ENCODE measurements around the gene ACP7. TPM values are rescaled to one million over a fixed set of nuclear protein-coding genes. Genes with fewer than 3 reads are reported as not detected.

The ACP7 gene
- total RNA-seq, 4 donors from 2014 or later = not detected

GRCh38 chr19:39155114-39155700 lies 71.0 kb downstream of the ACP7 start:
- Histone ChIP-seq H3K4me1 (peaks cover 0 to 48% (median 0%) of the 10 kb centered on the region in 4 donors), H3K36me3 (no peaks in the 10 kb centered on the region), H3K9me3 (no peaks in the 10 kb centered on the region), H3K27me3 (no peaks in the 10 kb centered on the region), H3K4me3 (no peak overlapping the region), H3K27ac (no peak overlapping the region)
- no peak for DNase-seq
- no peak for TF ChIP-seq POLR2A (IDR thresholded peaks at IDR 0.05)
- no peak for TF ChIP-seq CTCF (IDR thresholded peaks at IDR 0.05)

- TF ChIP-seq CTCF (IDR thresholded peaks at IDR 0.05) (no peak), POLR2A (IDR thresholded peaks at IDR 0.05) (no peak)
- no peaks in the 10 kb centered on the region for H3K36me3 ChIP-seq
- no peak overlapping the region for H3K4me3 ChIP-seq
Measured at GRCh38 chr19:39155741-39156140, 71.6 kb downstream of the ACP7 start.

GRCh38 chr19:39156326-39157230 lies 72.4 kb downstream of the ACP7 start:
- Histone ChIP-seq H3K27me3 (no peaks in the 10 kb centered on the region), H3K4me1 (peaks cover 0 to 48% (median 0%) of the 10 kb centered on the region in 4 donors), H3K27ac (no peak overlapping the region), H3K9me3 (no peaks in the 10 kb centered on the region), H3K36me3 (no peaks in the 10 kb centered on the region), H3K4me3 (no peak overlapping the region)
- TF ChIP-seq POLR2A (IDR thresholded peaks at IDR 0.05) (no peak), CTCF (IDR thresholded peaks at IDR 0.05) (no peak)
- DNase-seq = no peak

More at GRCh38 chr19:39155741-39156140, 71.6 kb downstream of the ACP7 start:
- H3K27me3 ChIP-seq = no peaks in the 10 kb centered on the region
- no peaks in the 10 kb centered on the region for H3K9me3 ChIP-seq
- H3K27ac ChIP-seq = no peak overlapping the region
- peaks cover 0 to 48% (median 0%) of the 10 kb centered on the region in 4 donors for H3K4me1 ChIP-seq
- DNase-seq = no peak

- Histone ChIP-seq H3K27ac (no peak overlapping the region), H3K4me1 (peaks cover 0 to 48% (median 0%) of the 10 kb centered on the region in 4 donors), H3K9me3 (no peaks in the 10 kb centered on the region), H3K36me3 (no peaks in the 10 kb centered on the region), H3K27me3 (no peaks in the 10 kb centered on the region), H3K4me3 (no peak overlapping the region)
- no peak for TF ChIP-seq POLR2A (IDR thresholded peaks at IDR 0.05)
- no peak for TF ChIP-seq CTCF (IDR thresholded peaks at IDR 0.05)
- DNase-seq = no peak
Measured at GRCh38 chr19:39157275-39157996, 73.3 kb downstream of the ACP7 start.

- no peak for DNase-seq
- Histone ChIP-seq H3K36me3 (no peaks in the 10 kb centered on the region), H3K4me3 (no peak overlapping the region)
Measured at GRCh38 chr19:39157997-39158389, 73.8 kb downstream of the ACP7 start.

More at GRCh38 chr19:39157997-39158389, 73.8 kb downstream of the ACP7 start:
- peaks cover 0 to 48% (median 0%) of the 10 kb centered on the region in 4 donors for H3K4me1 ChIP-seq
- H3K9me3 ChIP-seq = no peaks in the 10 kb centered on the region
- no peak for TF ChIP-seq CTCF (IDR thresholded peaks at IDR 0.05)
- no peak for TF ChIP-seq POLR2A (IDR thresholded peaks at IDR 0.05)
- H3K27me3 ChIP-seq = no peaks in the 10 kb centered on the region
- no peak overlapping the region for H3K27ac ChIP-seq
